Measurements from ENCODE around the gene ALDH3A2. TPM values are rescaled to one million over a fixed set of nuclear protein-coding genes. Genes with fewer than 3 reads are reported as not detected.

Gene ALDH3A2
- total RNA-seq, 6 experiments from 2014 or later, result 12.0 to 20.6 (median 18.4) TPM

DNA sequence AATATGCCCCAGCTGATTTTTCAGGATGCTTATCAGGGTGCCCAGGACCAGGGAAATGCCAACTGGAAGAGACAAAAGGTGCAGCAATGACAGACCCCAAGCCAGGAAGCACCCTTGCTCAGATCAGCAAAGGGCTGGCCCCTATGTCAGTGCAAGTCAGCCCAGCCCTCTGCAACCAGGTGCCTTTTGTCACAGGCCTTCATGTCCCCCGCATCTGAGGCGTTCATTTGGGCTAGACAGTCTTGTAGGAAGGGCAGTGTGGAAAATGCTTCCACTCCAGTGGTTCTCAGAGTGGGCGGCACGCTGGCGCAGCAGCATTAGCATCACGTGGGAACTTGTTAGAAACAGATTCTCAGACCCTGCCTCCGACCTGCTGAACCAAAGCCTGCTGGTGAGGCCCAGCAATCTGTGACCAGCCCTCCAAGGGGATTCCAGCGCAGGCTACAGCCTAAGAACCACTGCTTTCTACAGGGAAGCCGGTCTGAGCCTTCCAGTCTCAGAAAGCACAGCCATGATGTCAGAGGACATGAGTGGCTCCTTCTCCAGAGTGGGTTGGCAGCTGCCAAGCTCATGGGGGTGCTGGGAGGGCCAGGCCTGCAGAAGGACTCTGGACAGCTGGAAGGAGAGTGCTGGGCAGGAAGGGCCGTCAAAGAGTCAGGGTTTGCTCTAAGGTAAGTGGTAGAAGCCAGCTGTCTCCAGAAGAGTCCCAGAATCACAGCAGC, 54.7 kb downstream of the ALDH3A2 start:
- Mint-ChIP-seq H3K36me3 (ENCODE audit: low read depth) (no peaks in the 10 kb centered on the region), H3K9me3 (no peaks in the 10 kb centered on the region), H3K4me3 (no peak overlapping the region), H3K4me1 (ENCODE audit: low read depth) (no peaks in the 10 kb centered on the region), H3K27ac (no peak overlapping the region), H3K27me3 (ENCODE audit: insufficient read depth) (peaks cover 17% of the 10 kb centered on the region)
- TF ChIP-seq, protein P1, sequence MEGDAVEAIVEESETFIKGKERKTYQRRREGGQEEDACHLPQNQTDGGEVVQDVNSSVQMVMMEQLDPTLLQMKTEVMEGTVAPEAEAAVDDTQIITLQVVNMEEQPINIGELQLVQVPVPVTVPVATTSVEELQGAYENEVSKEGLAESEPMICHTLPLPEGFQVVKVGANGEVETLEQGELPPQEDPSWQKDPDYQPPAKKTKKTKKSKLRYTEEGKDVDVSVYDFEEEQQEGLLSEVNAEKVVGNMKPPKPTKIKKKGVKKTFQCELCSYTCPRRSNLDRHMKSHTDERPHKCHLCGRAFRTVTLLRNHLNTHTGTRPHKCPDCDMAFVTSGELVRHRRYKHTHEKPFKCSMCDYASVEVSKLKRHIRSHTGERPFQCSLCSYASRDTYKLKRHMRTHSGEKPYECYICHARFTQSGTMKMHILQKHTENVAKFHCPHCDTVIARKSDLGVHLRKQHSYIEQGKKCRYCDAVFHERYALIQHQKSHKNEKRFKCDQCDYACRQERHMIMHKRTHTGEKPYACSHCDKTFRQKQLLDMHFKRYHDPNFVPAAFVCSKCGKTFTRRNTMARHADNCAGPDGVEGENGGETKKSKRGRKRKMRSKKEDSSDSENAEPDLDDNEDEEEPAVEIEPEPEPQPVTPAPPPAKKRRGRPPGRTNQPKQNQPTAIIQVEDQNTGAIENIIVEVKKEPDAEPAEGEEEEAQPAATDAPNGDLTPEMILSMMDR (IDR thresholded peaks at IDR 0.05), result no peak
- DNase-seq, result no peak

DNA sequence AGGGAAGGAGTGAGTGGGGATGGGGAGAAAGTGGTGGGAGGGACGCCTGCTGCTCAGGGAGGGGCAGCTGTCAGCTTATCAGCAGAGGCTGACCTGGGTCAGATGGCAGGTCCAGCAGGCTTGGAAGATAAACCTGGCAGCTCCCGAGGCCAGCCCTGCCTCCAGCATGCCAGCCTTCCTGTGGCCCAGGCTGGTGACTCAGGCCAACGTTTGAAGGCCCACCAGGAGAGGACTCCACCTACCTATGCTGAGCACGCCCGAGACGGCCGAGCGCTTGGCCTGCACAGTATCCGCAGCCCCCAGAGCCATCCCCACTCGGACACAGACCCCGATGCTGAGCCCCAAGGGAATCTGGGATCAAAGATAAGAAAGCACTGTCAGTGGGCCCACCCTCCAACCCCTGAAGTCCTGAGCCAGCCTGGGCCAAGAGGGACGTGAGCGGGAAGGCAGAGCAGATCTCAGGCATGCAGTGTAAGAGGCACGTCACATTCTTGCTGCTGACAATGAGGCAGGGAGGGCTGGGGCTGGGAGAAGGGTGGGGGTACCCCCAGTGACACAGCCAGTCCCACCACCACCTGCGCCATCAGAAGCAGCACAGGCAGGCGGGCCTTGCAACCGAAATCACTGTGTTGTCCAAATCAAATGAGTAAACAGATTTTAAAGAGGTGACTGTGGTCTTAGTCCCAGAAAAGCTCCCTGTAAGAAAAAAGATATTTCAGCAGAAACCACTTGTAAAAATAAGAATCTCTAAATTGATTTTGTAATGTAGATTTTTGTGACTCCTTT, 55.5 kb downstream of the ALDH3A2 start:
- no peaks in the 10 kb centered on the region for H3K9me3 Mint-ChIP-seq
- peaks cover 19% of the 10 kb centered on the region for H3K27me3 Mint-ChIP-seq (ENCODE audit: insufficient read depth)
- DNase-seq, result no peak
- no peaks in the 10 kb centered on the region for H3K4me1 Mint-ChIP-seq (ENCODE audit: low read depth)
- TF ChIP-seq, protein P1 (IDR thresholded peaks at IDR 0.05), result no peak
- H3K27ac Mint-ChIP-seq, result no peak overlapping the region
- H3K36me3 Mint-ChIP-seq (ENCODE audit: low read depth), result no peaks in the 10 kb centered on the region
- H3K4me3 Mint-ChIP-seq, result no peak overlapping the region

DNA sequence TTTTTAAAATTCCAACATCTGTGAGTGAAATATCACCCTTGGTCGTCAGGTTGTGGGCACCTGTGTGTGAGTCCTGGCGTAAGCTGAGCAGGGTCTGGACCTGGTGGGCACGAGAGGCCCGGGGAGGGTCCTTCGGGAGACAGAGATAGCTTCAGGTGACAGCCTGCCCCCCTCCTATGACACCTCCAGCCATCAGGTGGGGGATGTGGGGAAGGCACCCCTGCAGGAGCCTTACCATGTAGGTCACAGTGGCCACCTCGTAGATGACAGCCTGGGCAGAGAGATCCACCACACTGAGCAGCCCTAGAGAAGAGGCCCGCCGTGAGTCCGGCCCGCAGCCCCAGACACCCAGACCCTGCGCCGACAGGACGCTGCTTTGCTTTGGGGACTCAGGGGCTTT, 56.6 kb downstream of the ALDH3A2 start:
- no peaks in the 10 kb centered on the region for H3K9me3 Mint-ChIP-seq

DNA sequence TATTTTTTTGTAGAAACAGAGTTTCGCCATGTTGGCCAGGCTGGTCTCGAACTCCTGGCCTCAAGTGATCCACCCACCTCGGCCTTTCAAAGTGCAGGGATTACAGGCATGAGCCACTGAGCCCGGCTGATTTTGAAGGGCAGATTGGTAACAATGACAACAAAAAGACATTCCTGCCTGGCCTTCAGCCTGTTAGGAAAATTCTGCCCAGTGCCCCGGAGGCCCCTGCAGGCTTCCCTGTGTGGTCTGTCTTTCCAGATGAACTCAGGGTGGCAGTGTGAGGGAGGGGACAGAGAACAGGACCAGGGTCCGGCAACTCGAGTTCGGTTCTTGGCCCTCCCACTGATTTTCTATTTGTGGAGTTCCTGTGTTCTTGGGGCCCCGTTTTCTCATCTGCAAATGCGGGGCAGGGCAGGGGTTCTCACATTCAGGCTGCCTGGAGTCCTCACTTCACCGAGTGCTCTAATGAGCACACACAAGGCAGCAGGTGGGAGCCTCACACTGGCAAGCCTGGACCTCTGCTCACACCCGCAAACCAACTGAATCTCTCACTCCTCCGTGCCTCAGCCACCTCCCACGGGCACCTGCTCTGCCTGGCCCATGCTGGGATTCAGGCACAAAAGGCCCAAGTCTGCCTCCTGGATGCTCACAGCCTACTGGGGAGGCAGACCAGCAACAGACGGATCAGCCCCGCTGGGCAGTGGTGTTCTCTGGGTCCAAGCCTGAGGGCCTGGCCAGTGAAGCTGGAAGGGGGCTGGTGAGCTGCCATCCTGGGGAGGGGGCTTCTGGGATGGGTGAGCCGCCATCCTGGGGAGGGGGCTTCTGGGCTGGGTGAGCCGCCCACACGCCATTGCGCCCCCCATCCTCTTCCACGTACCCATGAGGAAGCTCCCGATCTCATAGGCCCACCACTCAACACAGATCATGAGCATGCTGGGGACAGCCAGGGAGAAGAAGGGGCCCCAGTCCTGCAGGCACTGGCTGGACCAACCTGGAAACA, 57.5 kb downstream of the ALDH3A2 start:
- H3K27me3 Mint-ChIP-seq (ENCODE audit: insufficient read depth), result peaks cover 20% of the 10 kb centered on the region
- H3K36me3 Mint-ChIP-seq (ENCODE audit: low read depth), result no peaks in the 10 kb centered on the region
- no peaks in the 10 kb centered on the region for H3K9me3 Mint-ChIP-seq
- no peak for DNase-seq
- H3K4me3 Mint-ChIP-seq, result no peak overlapping the region
- no peak overlapping the region for H3K27ac Mint-ChIP-seq
- TF ChIP-seq, protein P1 (IDR thresholded peaks at IDR 0.05), result no peak
- H3K4me1 Mint-ChIP-seq (ENCODE audit: low read depth), result no peaks in the 10 kb centered on the region

More for the DNA sequence above, 56.6 kb downstream of the ALDH3A2 start:
- Mint-ChIP-seq H3K27ac (no peak overlapping the region), H3K4me3 (no peak overlapping the region), H3K27me3 (ENCODE audit: insufficient read depth) (peaks cover 20% of the 10 kb centered on the region), H3K4me1 (ENCODE audit: low read depth) (no peaks in the 10 kb centered on the region), H3K36me3 (ENCODE audit: low read depth) (no peaks in the 10 kb centered on the region)
- DNase-seq, result no peak
- TF ChIP-seq, protein P1 (IDR thresholded peaks at IDR 0.05), result no peak

Data from HFFc6 (cell line).